GM23338 (cell line): Measurements from ENCODE around the gene RCBTB2. TPM values are rescaled to one million over a fixed set of nuclear protein-coding genes. Genes with fewer than 3 reads are reported as not detected.

Source experiments
- ATAC-seq: fragments of 200-7000 bp; cut with Tn5 transposase; 3 replicates; pipeline ENCODE4 v1.9.1; 2020
- DNase-seq: peaks from one replicate; pipeline ENCODE4 v3.0.0-alpha.2; 2015; ENCODE audit warnings: low spot score
- H2AFZ ChIP-seq: fragments of 200-600 bp; sonication (generic); 2 replicates; pipeline ENCODE4 v1.8.0; 2016; ENCODE audit warnings: antibody characterized with exemption, mild to moderate bottlenecking, moderate library complexity
- H3F3A ChIP-seq: fragments of 200-600 bp; sonication (generic); replicated peaks from 2 replicates; pipeline ENCODE4 v1.8.0; 2017; ENCODE audit warnings: antibody characterized with exemption, mixed run types, low read depth
- H3K27ac ChIP-seq: fragments of 200-600 bp; sonication (generic); 2 replicates; pipeline ENCODE4 v1.6.1; 2016; ENCODE audit warnings: low read depth
- H3K27me3 ChIP-seq: fragments of 200-600 bp; sonication (generic); 2 replicates; pipeline ENCODE4 v1.8.0; 2016; ENCODE audit warnings: mild to moderate bottlenecking, mixed run types, moderate library complexity; ENCODE audit not compliant: insufficient read depth
- H3K36me3 ChIP-seq: fragments of 200-600 bp; sonication (generic); 2 replicates; pipeline ENCODE4 v1.8.0; 2016; ENCODE audit warnings: mild to moderate bottlenecking; ENCODE audit not compliant: insufficient read depth
- H3K4me1 ChIP-seq: fragments of 200-600 bp; sonication (generic); 2 replicates; pipeline ENCODE4 v1.8.0; 2016; ENCODE audit warnings: mild to moderate bottlenecking, moderate library complexity; ENCODE audit not compliant: insufficient read depth
- H3K4me2 ChIP-seq: fragments of 200-600 bp; sonication (generic); 2 replicates; pipeline ENCODE4 v1.7.1; 2017; ENCODE audit warnings: mixed run types
- H3K4me3 ChIP-seq: fragments of 200-600 bp; sonication (generic); 2 replicates; pipeline ENCODE4 v1.6.1; 2016; ENCODE audit warnings: mixed run types
- H3K79me2 ChIP-seq: fragments of 200-600 bp; sonication (generic); replicated peaks from 2 replicates; pipeline ENCODE4 v1.8.0; 2017; ENCODE audit warnings: mild to moderate bottlenecking; ENCODE audit not compliant: insufficient read depth
- H3K9me2 ChIP-seq: fragments of 200-600 bp; sonication (generic); 2 replicates; pipeline ENCODE4 v1.8.0; 2017; ENCODE audit not compliant: insufficient read depth
- H4K20me1 ChIP-seq: fragments of 200-600 bp; sonication (generic); replicated peaks from 2 replicates; pipeline ENCODE4 v1.8.0; 2017; ENCODE audit warnings: mild to moderate bottlenecking; ENCODE audit not compliant: insufficient read depth
- H3K27ac Mint-ChIP-seq: 2 replicates; pipeline ENCODE4 v1.8.0; 2020; ENCODE audit warnings: inconsistent platforms, mild to moderate bottlenecking, moderate library complexity, mixed read lengths
- H3K27me3 Mint-ChIP-seq: 3 replicates; pipeline ENCODE4 v1.8.0; 2022; ENCODE audit warnings: low read depth, mild to moderate bottlenecking, moderate library complexity, mixed read lengths, inconsistent platforms; ENCODE audit not compliant: insufficient read depth, poor library complexity
- H3K36me3 Mint-ChIP-seq: 3 replicates; pipeline ENCODE4 v1.8.0; 2021; ENCODE audit warnings: low read depth, mild to moderate bottlenecking, inconsistent platforms, moderate library complexity, mixed read lengths
- H3K4me1 Mint-ChIP-seq: 3 replicates; pipeline ENCODE4 v1.8.0; 2020; ENCODE audit warnings: mild to moderate bottlenecking, inconsistent platforms, mixed read lengths
- H3K4me3 Mint-ChIP-seq: 3 replicates; pipeline ENCODE4 v1.8.0; 2021; ENCODE audit warnings: moderate library complexity, mild to moderate bottlenecking, inconsistent platforms, mixed read lengths
- H3K9me3 Mint-ChIP-seq: 3 replicates; pipeline ENCODE4 v1.8.0; 2020; ENCODE audit warnings: moderate library complexity, mild to moderate bottlenecking, inconsistent platforms, mixed read lengths
- CREB1 ChIP-seq: fragments of 250-450 bp; sonication (Bioruptor Pico); IDR thresholded peaks from 2 replicates; pipeline ENCODE4 v1.5.0; 2020; ENCODE audit warnings: low read depth, mild to moderate bottlenecking, moderate library complexity
- CTCF ChIP-seq, 2 experiments: fragments of 200-600 bp in 1 of 2; sonication (generic) in 1 of 2; conservative IDR thresholded peaks; 2 replicates each; pipeline versions ENCODE4 v1.5.1 to v1.6.1; 2016 to 2017; ENCODE audit warnings: antibody characterized with exemption in 2 of 2, low read depth in 2 of 2, mild to moderate bottlenecking in 2 of 2, moderate library complexity in 1 of 2
- ETS1 ChIP-seq: IDR thresholded peaks from 2 replicates; pipeline ENCODE4 v1.6.1; 2016; ENCODE audit warnings: antibody characterized with exemption
- EZH2 ChIP-seq: fragments of 200-600 bp; sonication (generic); IDR thresholded peaks from one replicate; pipeline ENCODE4 v1.8.0; 2017; ENCODE audit warnings: antibody characterized with exemption, mild to moderate bottlenecking, low read depth; ENCODE audit not compliant: unreplicated experiment
- EZH2phosphoT487 ChIP-seq: fragments of 200-600 bp; sonication (generic); IDR thresholded peaks from one replicate; pipeline ENCODE4 v1.8.1; 2018; ENCODE audit warnings: antibody characterized with exemption; ENCODE audit not compliant: unreplicated experiment
- JUNB ChIP-seq: IDR thresholded peaks from one replicate; pipeline ENCODE4 v1.6.1; 2016; ENCODE audit warnings: antibody characterized with exemption; ENCODE audit not compliant: unreplicated experiment
- NANOG ChIP-seq: IDR thresholded peaks from 2 replicates; pipeline ENCODE4 v1.6.1; 2016; ENCODE audit warnings: antibody characterized with exemption, borderline replicate concordance
- POLR2AphosphoS5 ChIP-seq: IDR thresholded peaks from 2 replicates; pipeline ENCODE4 v1.6.1; 2016; ENCODE audit warnings: antibody characterized with exemption, low read depth
- STAT1 ChIP-seq: IDR thresholded peaks from one replicate; pipeline ENCODE4 v1.6.1; 2016; ENCODE audit warnings: antibody characterized with exemption; ENCODE audit not compliant: unreplicated experiment
- ZNF114 ChIP-seq: fragments of 250-450 bp; sonication (Bioruptor Pico); IDR thresholded peaks from 2 replicates; pipeline ENCODE4 v1.5.0; 2020; ENCODE audit warnings: mild to moderate bottlenecking, moderate library complexity
- ZNF331 ChIP-seq: fragments of 250-450 bp; sonication (Bioruptor Pico); IDR thresholded peaks from 2 replicates; pipeline ENCODE4 v1.5.0; 2020; ENCODE audit warnings: low read depth, mild to moderate bottlenecking, moderate library complexity
- polyA plus RNA-seq: library from polyadenylated mRNA; unstranded; fragments of >200 nt; fragmentation: Nextera tagmentation; extraction: Ambion mirVana; gene quantifications from 2 replicates; pipeline ENCODE4 v1.2.1, GENCODE V29; 2016
- total RNA-seq: library from RNA; depleted of rRNA; stranded (reverse); fragments of >200 nt; shearing (Covaris generic); gene quantifications from 2 replicates; pipeline ENCODE4 v1.2.3, GENCODE V29; 2014
- TF ChIP-seq, protein P1 (sequence below): IDR thresholded peaks from one replicate; pipeline ENCODE4 v1.6.1; 2018; ENCODE audit warnings: antibody characterized with exemption; ENCODE audit not compliant: unreplicated experiment
- TF ChIP-seq, protein P2 (sequence below): fragments of 250-450 bp; sonication (Bioruptor Pico); IDR thresholded peaks from 2 replicates; pipeline ENCODE4 v1.5.0; 2020; ENCODE audit warnings: mild to moderate bottlenecking, moderate library complexity

RCBTB2 gene
- total and polyA plus RNA-seq, 2 experiments from 2014 or later, result 8.1 to 20.8 TPM

DNA sequence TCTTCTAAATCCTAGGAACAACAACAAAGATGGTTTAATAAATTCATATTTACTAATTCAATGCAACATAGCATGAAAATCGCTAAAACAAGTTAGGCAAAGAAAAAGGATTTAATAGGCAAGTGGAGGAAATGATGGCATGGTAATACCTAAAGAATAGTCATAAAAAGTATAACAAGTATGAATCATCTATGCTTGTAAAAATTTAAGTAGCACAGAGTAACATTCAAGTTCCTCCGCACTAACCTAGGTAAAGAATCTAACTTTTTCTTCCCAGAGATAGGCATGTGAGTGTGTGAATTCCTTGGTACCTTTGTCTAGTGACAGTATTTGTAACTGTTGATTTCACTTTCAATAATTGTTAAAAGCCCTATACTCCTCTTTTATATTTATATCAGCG, 42.6 kb downstream of the RCBTB2 start:
- Histone ChIP-seq H3K9me2 (no peaks in the 10 kb centered on the region), H3K27me3 (no peaks in the 10 kb centered on the region), H3K27ac (no peak overlapping the region), H4K20me1 (no peaks in the 10 kb centered on the region), H3K36me3 (no peaks in the 10 kb centered on the region), H3K79me2 (no peaks in the 10 kb centered on the region), H3K4me1 (no peaks in the 10 kb centered on the region), H2AFZ (no peak overlapping the region), H3K4me3 (no peak overlapping the region), H3F3A (no peaks in the 10 kb centered on the region), H3K4me2 (no peak overlapping the region)
- no peak for ATAC-seq
- Mint-ChIP-seq H3K36me3 (peaks cover 21% of the 10 kb centered on the region), H3K27me3 (peaks cover 3% of the 10 kb centered on the region), H3K9me3 (0 out of 3 replicates have a peak, but pooled peaks cover 3% of the 10 kb centered on the region), H3K4me3 (no peak overlapping the region), H3K4me1 (no peaks in the 10 kb centered on the region), H3K27ac (no peak overlapping the region)
- TF ChIP-seq EZH2phosphoT487 (no peak), ETS1 (no peak), ZNF114 (no peak), JUNB (no peak), EZH2 (no peak), POLR2AphosphoS5 (no peak), ZNF331 (CRISPR knock-in tag) (no peak), CREB1 (no peak), STAT1 (no peak), NANOG (no peak), CTCF (conservative IDR thresholded peaks at IDR 0.05; ENCODE audit: low read depth in 2 of 2) (no peak)
- TF ChIP-seq, protein P1, sequence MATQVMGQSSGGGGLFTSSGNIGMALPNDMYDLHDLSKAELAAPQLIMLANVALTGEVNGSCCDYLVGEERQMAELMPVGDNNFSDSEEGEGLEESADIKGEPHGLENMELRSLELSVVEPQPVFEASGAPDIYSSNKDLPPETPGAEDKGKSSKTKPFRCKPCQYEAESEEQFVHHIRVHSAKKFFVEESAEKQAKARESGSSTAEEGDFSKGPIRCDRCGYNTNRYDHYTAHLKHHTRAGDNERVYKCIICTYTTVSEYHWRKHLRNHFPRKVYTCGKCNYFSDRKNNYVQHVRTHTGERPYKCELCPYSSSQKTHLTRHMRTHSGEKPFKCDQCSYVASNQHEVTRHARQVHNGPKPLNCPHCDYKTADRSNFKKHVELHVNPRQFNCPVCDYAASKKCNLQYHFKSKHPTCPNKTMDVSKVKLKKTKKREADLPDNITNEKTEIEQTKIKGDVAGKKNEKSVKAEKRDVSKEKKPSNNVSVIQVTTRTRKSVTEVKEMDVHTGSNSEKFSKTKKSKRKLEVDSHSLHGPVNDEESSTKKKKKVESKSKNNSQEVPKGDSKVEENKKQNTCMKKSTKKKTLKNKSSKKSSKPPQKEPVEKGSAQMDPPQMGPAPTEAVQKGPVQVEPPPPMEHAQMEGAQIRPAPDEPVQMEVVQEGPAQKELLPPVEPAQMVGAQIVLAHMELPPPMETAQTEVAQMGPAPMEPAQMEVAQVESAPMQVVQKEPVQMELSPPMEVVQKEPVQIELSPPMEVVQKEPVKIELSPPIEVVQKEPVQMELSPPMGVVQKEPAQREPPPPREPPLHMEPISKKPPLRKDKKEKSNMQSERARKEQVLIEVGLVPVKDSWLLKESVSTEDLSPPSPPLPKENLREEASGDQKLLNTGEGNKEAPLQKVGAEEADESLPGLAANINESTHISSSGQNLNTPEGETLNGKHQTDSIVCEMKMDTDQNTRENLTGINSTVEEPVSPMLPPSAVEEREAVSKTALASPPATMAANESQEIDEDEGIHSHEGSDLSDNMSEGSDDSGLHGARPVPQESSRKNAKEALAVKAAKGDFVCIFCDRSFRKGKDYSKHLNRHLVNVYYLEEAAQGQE, result no peak
- TF ChIP-seq, protein P2, sequence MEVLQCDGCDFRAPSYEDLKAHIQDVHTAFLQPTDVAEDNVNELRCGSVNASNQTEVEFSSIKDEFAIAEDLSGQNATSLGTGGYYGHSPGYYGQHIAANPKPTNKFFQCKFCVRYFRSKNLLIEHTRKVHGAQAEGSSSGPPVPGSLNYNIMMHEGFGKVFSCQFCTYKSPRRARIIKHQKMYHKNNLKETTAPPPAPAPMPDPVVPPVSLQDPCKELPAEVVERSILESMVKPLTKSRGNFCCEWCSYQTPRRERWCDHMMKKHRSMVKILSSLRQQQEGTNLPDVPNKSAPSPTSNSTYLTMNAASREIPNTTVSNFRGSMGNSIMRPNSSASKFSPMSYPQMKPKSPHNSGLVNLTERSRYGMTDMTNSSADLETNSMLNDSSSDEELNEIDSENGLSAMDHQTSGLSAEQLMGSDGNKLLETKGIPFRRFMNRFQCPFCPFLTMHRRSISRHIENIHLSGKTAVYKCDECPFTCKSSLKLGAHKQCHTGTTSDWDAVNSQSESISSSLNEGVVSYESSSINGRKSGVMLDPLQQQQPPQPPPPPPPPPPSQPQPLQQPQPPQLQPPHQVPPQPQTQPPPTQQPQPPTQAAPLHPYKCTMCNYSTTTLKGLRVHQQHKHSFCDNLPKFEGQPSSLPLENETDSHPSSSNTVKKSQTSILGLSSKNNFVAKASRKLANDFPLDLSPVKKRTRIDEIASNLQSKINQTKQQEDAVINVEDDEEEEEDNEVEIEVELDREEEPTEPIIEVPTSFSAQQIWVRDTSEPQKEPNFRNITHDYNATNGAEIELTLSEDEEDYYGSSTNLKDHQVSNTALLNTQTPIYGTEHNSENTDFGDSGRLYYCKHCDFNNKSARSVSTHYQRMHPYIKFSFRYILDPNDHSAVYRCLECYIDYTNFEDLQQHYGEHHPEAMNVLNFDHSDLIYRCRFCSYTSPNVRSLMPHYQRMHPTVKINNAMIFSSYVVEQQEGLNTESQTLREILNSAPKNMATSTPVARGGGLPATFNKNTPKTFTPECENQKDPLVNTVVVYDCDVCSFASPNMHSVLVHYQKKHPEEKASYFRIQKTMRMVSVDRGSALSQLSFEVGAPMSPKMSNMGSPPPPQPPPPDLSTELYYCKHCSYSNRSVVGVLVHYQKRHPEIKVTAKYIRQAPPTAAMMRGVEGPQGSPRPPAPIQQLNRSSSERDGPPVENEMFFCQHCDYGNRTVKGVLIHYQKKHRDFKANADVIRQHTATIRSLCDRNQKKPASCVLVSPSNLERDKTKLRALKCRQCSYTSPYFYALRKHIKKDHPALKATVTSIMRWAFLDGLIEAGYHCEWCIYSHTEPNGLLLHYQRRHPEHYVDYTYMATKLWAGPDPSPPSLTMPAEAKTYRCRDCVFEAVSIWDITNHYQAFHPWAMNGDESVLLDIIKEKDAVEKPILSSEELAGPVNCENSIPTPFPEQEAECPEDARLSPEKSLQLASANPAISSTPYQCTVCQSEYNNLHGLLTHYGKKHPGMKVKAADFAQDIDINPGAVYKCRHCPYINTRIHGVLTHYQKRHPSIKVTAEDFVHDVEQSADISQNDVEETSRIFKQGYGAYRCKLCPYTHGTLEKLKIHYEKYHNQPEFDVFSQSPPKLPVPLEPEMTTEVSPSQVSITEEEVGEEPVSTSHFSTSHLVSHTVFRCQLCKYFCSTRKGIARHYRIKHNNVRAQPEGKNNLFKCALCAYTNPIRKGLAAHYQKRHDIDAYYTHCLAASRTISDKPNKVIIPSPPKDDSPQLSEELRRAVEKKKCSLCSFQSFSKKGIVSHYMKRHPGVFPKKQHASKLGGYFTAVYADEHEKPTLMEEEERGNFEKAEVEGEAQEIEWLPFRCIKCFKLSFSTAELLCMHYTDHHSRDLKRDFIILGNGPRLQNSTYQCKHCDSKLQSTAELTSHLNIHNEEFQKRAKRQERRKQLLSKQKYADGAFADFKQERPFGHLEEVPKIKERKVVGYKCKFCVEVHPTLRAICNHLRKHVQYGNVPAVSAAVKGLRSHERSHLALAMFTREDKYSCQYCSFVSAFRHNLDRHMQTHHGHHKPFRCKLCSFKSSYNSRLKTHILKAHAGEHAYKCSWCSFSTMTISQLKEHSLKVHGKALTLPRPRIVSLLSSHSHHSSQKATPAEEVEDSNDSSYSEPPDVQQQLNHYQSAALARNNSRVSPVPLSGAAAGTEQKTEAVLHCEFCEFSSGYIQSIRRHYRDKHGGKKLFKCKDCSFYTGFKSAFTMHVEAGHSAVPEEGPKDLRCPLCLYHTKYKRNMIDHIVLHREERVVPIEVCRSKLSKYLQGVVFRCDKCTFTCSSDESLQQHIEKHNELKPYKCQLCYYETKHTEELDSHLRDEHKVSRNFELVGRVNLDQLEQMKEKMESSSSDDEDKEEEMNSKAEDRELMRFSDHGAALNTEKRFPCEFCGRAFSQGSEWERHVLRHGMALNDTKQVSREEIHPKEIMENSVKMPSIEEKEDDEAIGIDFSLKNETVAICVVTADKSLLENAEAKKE (CRISPR knock-in tag), result no peak
- no peak for DNase-seq
